ENCODE results near the gene SPRED2. TPM values are rescaled to one million over a fixed set of nuclear protein-coding genes. Genes with fewer than 3 reads are reported as not detected.

SPRED2 gene
- total and polyA plus RNA-seq, 11 donors = 7.0 to 24.4 (median 16.1) TPM

- 85 to 93% (median 89%) methylated on average over 3 of the region's 3 CpGs for WGBS, 4 donors
- intact Hi-C loops (cut with DNase I) = no loop called here
- H3K4me1 ChIP-seq = peaks cover 7 to 66% (median 33%) of the 10 kb centered on the region in 12 donors
Measured at GRCh38 chr2:65416945-65417344, 15.5 kb downstream of the SPRED2 start.

DNA sequence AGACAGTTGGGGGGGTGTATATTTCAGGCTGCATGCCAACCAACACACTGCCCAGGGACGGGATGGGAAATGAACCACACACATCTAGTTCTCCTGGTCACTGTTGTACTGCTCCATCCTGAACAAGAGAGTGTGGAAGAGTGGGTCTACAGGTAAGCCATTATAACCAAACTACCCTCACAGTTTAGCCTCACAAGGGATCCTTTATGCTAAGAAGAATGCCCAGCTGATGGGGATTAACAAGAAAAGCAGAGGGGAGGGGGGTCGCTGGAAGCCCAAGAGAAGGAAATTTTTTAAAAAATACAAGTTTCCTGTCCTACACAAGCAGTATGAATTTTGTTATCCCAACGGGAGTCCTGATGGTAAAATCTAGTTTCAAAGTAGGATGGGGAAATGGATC, 16.1 kb downstream of the SPRED2 start:
- ATAC-seq = no peak
- Histone ChIP-seq H3K9me3 (no peaks in the 10 kb centered on the region), H3K36me3 (no peaks in the 10 kb centered on the region), H3K4me1 (peaks cover 4 to 61% (median 29%) of the 10 kb centered on the region in 12 donors), H3K27ac (no peak overlapping the region), H3K27me3 (no peaks in the 10 kb centered on the region), H3K4me3 (no peak overlapping the region)
- TF ChIP-seq CTCF (IDR thresholded peaks at IDR 0.05) (no peak), POLR2A (IDR thresholded peaks at IDR 0.05) (no peak)
- intact Hi-C loops (cut with DNase I) = no loop called here
- no peak for DNase-seq
- 70 to 80% (median 72%) methylated on average over 3 of the region's 3 CpGs for WGBS, 4 donors

More at GRCh38 chr2:65416945-65417344, 15.5 kb downstream of the SPRED2 start:
- H3K27me3 ChIP-seq = no peaks in the 10 kb centered on the region
- no peak overlapping the region for H3K4me3 ChIP-seq
- TF ChIP-seq POLR2A (IDR thresholded peaks at IDR 0.05) (no peak), CTCF (IDR thresholded peaks at IDR 0.05) (no peak)
- no peaks in the 10 kb centered on the region for H3K9me3 ChIP-seq
- no peak for DNase-seq
- H3K27ac ChIP-seq = no peak overlapping the region
- ATAC-seq = peak in 1 of 4 donors; percentile 21
- H3K36me3 ChIP-seq = no peaks in the 10 kb centered on the region

GRCh38 chr2:65415091-65415490, 17.3 kb downstream of the SPRED2 start:
- intact Hi-C loops (cut with DNase I) = no loop called here
- no peaks in the 10 kb centered on the region for H3K27me3 ChIP-seq
- H3K4me3 ChIP-seq = no peak overlapping the region
- H3K9me3 ChIP-seq = no peaks in the 10 kb centered on the region
- TF ChIP-seq POLR2A (IDR thresholded peaks at IDR 0.05) (no peak), CTCF (IDR thresholded peaks at IDR 0.05) (no peak)
- DNase-seq (no peak), ATAC-seq (no peak)
- no peaks in the 10 kb centered on the region for H3K36me3 ChIP-seq
- 92 to 98% (median 96%) methylated on average over 1 of the region's 1 CpG for WGBS, 4 donors
- H3K27ac ChIP-seq = no peak overlapping the region
- peaks cover 0 to 49% (median 19%) of the 10 kb centered on the region in 12 donors for H3K4me1 ChIP-seq

DNA sequence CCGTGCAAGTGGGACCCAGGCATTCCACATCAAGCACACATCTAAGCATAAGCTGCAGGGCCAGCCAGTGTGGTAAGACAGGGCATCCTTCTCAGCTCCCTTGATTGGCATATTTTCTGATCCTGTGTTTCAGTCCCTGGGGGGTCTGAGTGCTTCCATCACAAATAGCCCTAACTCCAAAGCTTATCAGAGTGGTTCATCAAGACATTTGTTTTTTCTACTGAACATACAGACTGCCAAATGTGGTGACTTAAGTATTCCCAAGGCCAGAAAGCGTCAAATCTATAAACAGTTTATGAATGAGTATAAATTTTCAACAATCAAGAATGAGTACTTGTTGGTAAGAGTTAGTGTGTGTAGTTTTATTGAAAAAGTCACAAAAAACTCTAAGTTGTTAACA, 18.8 kb downstream of the SPRED2 start:
- DNase-seq (no peak), ATAC-seq (no peak)
- Histone ChIP-seq H3K27ac (no peak overlapping the region), H3K4me3 (no peak overlapping the region), H3K36me3 (no peaks in the 10 kb centered on the region), H3K4me1 (peaks cover 0 to 52% (median 15%) of the 10 kb centered on the region in 12 donors), H3K9me3 (no peaks in the 10 kb centered on the region), H3K27me3 (no peaks in the 10 kb centered on the region)
- 63 to 80% (median 67%) methylated on average over 2 of the region's 2 CpGs for WGBS, 4 donors
- TF ChIP-seq POLR2A (IDR thresholded peaks at IDR 0.05) = no peak
- no peak for TF ChIP-seq CTCF (IDR thresholded peaks at IDR 0.05)
- intact Hi-C loops (cut with DNase I) = no loop called here
